KMS-11 (cell line): ENCODE data around the gene FNDC10.

Experiments used
- H2AFZ ChIP-seq: fragments of 200-600 bp; sonication (generic); 2 replicates; pipeline ENCODE4 v1.6.1; 2016; ENCODE audit warnings: antibody characterized with exemption, mixed run types, low read depth
- H3K27ac ChIP-seq: fragments of 200-600 bp; sonication (generic); 2 replicates; pipeline ENCODE4 v1.6.1; 2016; ENCODE audit warnings: mild to moderate bottlenecking, mixed run types
- H3K27me3 ChIP-seq: fragments of 200-600 bp; sonication (generic); 2 replicates; pipeline ENCODE4 v1.6.1; 2017; ENCODE audit warnings: mild to moderate bottlenecking, low read depth, mixed run types, moderate library complexity; ENCODE audit not compliant: insufficient read depth
- H3K36me3 ChIP-seq: fragments of 200-600 bp; sonication (generic); 2 replicates; pipeline ENCODE4 v1.6.1; 2017; ENCODE audit warnings: mild to moderate bottlenecking, mixed run types; ENCODE audit not compliant: insufficient read depth
- H3K4me1 ChIP-seq: fragments of 200-600 bp; sonication (generic); 2 replicates; pipeline ENCODE4 v1.6.1; 2016; ENCODE audit warnings: mild to moderate bottlenecking, low read depth, mixed run types; ENCODE audit not compliant: poor library complexity, severe bottlenecking
- H3K4me2 ChIP-seq: fragments of 200-600 bp; sonication (generic); 2 replicates; pipeline ENCODE4 v1.7.0; 2016; ENCODE audit warnings: mild to moderate bottlenecking, mixed run types
- H3K4me3 ChIP-seq: fragments of 200-600 bp; sonication (generic); IDR thresholded peaks from 2 replicates; pipeline ENCODE4 v1.6.1; 2017; ENCODE audit warnings: low read depth, low read length, mixed read lengths; ENCODE audit not compliant: insufficient read depth
- H3K79me2 ChIP-seq: fragments of 200-600 bp; sonication (generic); 2 replicates; pipeline ENCODE4 v1.6.1; 2016; ENCODE audit warnings: low read depth, mixed run types; ENCODE audit not compliant: insufficient read depth
- H3K9ac ChIP-seq: fragments of 200-600 bp; sonication (generic); 2 replicates; pipeline ENCODE4 v1.6.1; 2016; ENCODE audit warnings: mild to moderate bottlenecking, mixed run types
- H4K20me1 ChIP-seq: fragments of 200-600 bp; sonication (generic); 2 replicates; pipeline ENCODE4 v1.6.1; 2016; ENCODE audit warnings: mild to moderate bottlenecking, mixed run types; ENCODE audit not compliant: insufficient read depth
- TF ChIP-seq, protein P1 (sequence below): fragments of 200-600 bp; sonication (generic); conservative IDR thresholded peaks from 2 replicates; pipeline ENCODE4 v1.6.1; 2017; ENCODE audit warnings: low read depth, mild to moderate bottlenecking, antibody characterized with exemption, low read length, moderate library complexity, mixed read lengths

FNDC10 gene

DNA sequence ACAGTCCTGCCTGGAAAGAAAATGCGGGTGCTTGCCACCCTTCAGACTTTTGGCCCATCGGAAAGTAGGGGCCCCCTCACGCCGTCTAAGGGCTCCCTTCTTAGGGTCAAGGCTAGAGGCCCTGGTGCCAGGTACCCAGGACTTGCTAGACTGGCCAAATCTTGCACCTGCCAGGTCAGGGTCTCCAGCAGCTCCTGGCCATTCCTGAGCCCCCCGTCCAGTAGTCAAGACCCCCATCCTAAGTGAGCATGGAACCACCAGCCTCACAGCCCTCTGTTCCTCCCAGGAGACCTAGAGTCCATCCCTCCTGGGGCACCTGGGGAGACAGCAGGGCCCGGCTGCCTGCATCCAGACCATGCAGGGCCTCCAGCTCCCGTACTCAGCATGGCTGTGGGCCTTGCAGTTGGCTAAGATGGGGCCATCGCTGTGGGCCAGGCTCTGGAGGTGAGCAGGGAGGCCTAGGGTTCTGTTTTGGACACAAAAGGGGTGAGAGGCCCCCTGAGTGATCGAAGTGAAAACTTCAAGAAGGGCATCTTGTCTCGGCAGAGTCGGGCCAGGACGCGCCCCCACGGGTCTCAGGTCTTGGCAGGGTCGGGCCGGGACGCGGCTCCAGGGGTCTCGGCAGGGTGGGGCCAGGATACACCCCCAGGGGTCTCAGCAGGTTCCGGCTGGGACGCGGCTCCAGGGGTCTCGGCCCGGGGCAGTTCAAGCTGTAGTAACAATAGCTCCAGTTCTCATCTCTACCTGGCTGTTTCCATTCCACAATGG is 5.9 kb downstream of the FNDC10 start:
- peaks cover 9% of the 10 kb centered on the region for H3K4me1 ChIP-seq
- H2AFZ ChIP-seq = no peak overlapping the region
- H3K9ac ChIP-seq = no peak overlapping the region
- no peaks in the 10 kb centered on the region for H3K79me2 ChIP-seq
- H3K27ac ChIP-seq = no peak overlapping the region
- no peaks in the 10 kb centered on the region for H4K20me1 ChIP-seq
- TF ChIP-seq, protein P1, sequence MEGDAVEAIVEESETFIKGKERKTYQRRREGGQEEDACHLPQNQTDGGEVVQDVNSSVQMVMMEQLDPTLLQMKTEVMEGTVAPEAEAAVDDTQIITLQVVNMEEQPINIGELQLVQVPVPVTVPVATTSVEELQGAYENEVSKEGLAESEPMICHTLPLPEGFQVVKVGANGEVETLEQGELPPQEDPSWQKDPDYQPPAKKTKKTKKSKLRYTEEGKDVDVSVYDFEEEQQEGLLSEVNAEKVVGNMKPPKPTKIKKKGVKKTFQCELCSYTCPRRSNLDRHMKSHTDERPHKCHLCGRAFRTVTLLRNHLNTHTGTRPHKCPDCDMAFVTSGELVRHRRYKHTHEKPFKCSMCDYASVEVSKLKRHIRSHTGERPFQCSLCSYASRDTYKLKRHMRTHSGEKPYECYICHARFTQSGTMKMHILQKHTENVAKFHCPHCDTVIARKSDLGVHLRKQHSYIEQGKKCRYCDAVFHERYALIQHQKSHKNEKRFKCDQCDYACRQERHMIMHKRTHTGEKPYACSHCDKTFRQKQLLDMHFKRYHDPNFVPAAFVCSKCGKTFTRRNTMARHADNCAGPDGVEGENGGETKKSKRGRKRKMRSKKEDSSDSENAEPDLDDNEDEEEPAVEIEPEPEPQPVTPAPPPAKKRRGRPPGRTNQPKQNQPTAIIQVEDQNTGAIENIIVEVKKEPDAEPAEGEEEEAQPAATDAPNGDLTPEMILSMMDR = no peak
- peaks cover 65% of the 10 kb centered on the region for H3K27me3 ChIP-seq
- no peak overlapping the region for H3K4me2 ChIP-seq
- no peak overlapping the region for H3K4me3 ChIP-seq
- H3K36me3 ChIP-seq = no peaks in the 10 kb centered on the region

DNA sequence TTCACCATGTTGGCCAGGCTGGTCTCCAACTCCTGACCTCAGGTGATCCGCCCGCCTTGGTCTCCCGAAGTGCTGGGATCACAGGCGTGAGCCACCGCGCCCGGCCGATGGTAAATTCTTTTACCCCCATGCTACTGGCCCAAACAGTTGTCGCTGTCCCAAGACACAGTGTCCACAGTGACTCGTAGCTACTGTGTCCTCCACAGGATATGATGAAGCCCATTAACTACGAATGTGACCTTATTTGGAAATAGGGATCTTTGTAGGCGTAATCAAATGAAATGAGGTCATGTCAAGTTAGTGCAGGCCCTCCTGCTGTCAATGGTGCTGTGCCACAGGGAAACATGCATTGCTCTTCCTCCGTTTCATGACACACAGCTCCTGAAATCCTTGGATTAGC is 8.5 kb downstream of the FNDC10 start:
- Histone ChIP-seq H2AFZ (no peak overlapping the region), H3K27me3 (peaks cover 71% of the 10 kb centered on the region), H3K9ac (no peak overlapping the region)

DNA sequence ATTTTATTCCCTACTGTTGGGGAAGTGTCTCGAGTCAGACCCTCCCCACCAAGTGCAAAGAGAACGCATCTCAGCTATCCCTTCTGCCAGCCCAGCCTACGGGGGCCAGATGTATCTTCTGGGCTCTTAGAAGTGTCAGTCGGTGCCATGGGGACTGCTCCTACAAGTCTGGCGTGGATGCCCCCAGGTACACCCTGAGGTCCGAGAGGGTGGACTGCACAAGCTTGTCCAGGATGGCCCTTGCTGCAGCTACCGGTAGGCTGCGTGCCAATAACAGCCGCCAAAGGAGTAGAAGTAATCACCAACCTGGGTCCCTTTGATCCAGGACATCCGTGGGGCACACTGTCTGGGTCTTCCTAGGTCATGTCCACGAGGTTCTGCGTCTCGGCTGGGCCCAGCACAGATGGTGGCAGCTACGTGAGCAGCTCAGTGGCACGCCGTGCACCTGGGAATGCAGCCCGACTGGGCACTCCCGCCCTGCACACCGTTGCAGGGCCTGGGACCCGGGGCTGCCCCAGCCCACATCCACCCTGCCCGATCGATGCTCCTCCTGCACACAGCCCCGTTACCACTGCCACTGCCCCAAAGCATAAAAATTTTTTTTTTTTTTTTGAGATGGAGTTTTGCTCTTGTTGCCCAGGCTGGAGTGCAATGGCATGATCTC is 16.5 kb downstream of the FNDC10 start:
- Histone ChIP-seq H3K4me1 (no peaks in the 10 kb centered on the region), H3K9ac (no peak overlapping the region), H3K27me3 (peaks cover 90% of the 10 kb centered on the region), H4K20me1 (no peaks in the 10 kb centered on the region), H3K4me3 (no peak overlapping the region), H3K27ac (no peak overlapping the region), H2AFZ (no peak overlapping the region), H3K4me2 (no peak overlapping the region), H3K79me2 (no peaks in the 10 kb centered on the region), H3K36me3 (no peaks in the 10 kb centered on the region)
- TF ChIP-seq, protein P1 = no peak

More for the DNA sequence above, 8.5 kb downstream of the FNDC10 start:
- Histone ChIP-seq H3K4me2 (no peak overlapping the region), H3K79me2 (no peaks in the 10 kb centered on the region), H3K36me3 (no peaks in the 10 kb centered on the region), H3K4me3 (no peak overlapping the region), H3K27ac (no peak overlapping the region), H4K20me1 (no peaks in the 10 kb centered on the region), H3K4me1 (no peaks in the 10 kb centered on the region)
- TF ChIP-seq, protein P1 = no peak

DNA sequence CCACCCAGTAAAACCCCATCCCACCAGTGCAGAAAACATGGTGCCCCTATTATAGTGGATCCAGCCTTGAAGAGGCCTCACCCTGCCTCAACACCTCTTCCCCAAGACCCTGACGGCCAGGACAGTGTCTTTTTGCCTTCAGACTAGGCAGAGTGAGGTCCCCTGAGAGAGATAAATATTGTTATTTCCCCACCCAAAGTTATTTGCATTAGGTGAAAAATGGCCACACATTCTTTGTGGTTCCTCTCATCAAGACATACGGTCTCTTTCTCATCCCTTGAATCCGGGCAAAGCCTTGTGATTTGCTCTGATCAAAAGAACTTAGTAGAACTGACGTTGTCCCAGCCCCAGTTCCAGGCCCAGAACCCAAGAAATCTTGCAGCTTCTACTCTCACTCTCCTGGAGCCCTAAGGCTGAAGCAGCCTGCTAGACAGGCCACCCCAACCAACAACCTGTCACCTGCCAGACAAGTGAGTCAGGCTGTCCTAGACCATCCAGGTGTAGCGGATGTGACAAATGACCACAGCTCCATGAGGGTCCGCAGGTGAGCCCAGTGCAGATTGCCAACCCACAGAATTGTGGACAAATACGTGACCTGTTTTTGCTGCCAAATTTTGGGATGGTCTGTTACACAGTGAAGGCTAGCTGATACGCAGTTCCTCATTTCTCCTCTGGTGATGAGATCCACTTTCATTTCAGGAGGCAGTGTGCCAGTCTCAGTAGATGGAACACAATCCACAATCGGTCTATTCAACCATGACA is 17.2 kb downstream of the FNDC10 start:
- H3K36me3 ChIP-seq = no peaks in the 10 kb centered on the region
- H3K4me3 ChIP-seq = no peak overlapping the region
- H3K4me2 ChIP-seq = no peak overlapping the region
- H4K20me1 ChIP-seq = no peaks in the 10 kb centered on the region
- H3K4me1 ChIP-seq = no peaks in the 10 kb centered on the region
- TF ChIP-seq, protein P1 = no peak
- peaks cover 91% of the 10 kb centered on the region for H3K27me3 ChIP-seq
- H3K9ac ChIP-seq = no peak overlapping the region
- no peak overlapping the region for H3K27ac ChIP-seq
- no peak overlapping the region for H2AFZ ChIP-seq
- no peaks in the 10 kb centered on the region for H3K79me2 ChIP-seq
